SH-SY5Y (cell line): Measurements from ENCODE around the gene ALAS1.

Experiments used
- GATA2 ChIP-seq: IDR thresholded peaks from 2 replicates; pipeline ENCODE4 v1.6.1; 2011; ENCODE audit warnings: mild to moderate bottlenecking, low read depth, low read length
- GATA3 ChIP-seq: IDR thresholded peaks from 2 replicates; pipeline ENCODE4 v1.6.1; 2011; ENCODE audit warnings: low read depth, mild to moderate bottlenecking, low read length, moderate library complexity

Gene ALAS1

DNA sequence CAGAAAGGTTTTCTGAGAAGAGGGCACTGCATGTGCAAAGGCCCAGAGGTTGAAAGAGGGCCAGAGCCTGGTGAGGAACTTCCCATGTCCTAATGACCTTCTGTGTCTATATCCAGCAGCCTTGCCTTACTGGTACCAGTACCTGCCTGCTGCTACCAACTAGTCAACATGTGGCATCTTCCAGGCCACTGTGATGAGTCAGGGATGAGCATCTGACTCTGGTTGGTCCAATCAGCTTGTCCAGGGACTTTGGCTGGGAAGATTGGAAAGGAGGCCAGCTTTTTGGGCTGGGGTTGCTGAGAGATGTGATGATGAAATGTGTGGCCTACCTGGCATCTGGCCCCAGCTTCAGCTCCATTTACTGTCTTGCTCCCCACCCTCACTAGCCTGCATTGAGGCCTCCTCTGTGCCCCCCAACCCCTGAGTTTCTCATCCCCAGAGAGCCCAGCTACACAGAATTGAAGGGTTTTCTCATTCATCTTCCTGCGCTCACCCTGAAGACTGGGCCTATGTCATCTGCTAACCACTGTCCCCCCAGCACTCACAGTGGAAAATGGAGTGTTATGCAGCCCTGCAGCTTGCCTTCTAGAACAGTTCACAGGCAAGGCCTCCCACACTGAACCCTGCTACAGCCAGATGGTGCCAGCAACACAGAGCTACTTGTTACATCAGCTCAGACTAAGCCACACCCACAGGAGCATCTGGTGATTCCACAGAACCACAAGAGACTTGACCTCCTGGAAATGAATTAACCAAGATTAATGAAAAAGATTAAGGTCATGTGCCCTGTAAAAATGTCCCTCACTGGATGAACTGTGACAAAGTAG is 42.3 kb downstream of the ALAS1 start:
- TF ChIP-seq GATA2 (peak; percentile 87), GATA3 (no peak)

DNA sequence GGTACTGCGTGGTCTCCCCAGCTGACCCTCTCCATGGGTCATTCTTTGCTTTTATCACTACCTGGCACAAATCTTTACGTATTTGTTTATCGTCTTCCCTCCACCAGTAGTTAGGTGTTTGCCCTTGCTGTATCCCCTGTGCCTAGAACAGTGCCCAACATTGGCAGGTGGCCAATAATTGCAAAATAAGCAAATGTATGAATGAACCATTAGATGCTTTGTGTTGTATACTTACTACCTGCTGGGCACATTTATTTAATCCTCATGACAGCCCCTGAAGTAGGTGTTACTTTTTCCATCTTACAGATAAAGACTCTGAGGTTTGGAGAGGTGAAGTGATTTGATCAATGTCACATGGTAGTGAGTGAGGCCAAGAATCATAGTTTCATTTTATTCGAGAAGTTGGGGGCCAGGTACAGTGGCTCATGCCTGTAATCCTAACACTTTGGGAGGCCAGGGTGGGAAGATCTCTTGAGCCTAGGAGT is 43.0 kb downstream of the ALAS1 start:
- TF ChIP-seq GATA2 = no peak

DNA sequence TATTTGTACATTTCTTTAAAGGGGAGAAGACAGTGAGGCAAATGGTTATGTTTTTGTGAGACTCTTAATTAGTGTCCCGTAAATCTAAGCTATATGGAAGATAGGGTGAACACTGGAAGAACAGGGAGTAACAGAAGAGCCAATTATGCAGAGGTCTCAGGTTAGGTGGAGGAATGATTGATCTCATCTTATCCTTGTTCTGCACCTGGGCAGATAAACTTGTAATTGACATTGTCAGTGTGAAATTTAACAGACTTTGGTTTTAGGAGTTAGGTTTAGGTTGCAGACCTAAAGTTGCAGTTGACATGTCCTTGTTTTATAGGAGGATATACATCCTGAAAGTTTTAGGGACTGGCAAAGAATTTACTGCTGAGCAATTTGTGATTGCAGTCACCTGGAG is 44.1 kb downstream of the ALAS1 start:
- no peak for TF ChIP-seq GATA2
- TF ChIP-seq GATA3 = no peak

DNA sequence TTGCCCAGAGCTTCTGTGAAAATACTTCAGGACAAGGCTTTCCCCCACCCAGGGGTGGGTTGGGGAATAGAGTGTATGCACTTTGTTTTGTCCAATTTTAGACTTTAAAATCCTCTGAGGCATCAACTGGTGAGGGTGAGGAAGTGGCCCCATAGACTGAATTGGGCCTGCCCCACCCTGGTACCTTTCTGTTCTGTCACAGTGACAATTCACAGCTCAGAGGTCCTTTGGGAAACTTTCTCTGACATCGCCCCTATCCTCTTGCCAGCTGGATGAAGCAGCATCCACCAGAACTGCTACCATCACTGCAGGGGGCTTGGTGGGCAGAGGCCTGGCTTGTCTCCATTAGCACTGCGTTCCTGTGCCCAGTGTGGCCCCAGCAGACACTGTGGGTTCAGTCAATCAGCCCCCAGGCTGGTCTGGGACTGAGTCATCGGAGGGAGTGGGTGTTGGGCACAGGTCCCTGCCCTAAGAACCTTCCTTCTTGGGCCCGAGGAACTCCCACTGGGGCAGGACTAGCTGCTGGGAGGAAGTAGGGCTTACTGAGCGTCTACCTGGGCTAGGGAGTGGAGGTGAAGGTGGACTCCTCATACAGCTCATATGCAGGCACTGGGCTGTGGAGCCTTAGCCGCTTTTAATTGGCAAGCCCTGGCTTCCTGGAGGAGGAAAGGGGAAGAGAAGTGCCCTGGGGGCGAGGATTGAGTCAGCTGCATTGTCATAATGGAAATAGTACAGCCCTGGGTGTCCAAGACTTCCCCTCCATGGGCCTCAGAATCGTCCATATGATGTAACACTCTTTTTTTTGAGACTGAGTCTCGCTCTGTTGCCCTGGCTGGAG is 46.0 kb downstream of the ALAS1 start:
- TF ChIP-seq GATA3 (no peak), GATA2 (no peak)

DNA sequence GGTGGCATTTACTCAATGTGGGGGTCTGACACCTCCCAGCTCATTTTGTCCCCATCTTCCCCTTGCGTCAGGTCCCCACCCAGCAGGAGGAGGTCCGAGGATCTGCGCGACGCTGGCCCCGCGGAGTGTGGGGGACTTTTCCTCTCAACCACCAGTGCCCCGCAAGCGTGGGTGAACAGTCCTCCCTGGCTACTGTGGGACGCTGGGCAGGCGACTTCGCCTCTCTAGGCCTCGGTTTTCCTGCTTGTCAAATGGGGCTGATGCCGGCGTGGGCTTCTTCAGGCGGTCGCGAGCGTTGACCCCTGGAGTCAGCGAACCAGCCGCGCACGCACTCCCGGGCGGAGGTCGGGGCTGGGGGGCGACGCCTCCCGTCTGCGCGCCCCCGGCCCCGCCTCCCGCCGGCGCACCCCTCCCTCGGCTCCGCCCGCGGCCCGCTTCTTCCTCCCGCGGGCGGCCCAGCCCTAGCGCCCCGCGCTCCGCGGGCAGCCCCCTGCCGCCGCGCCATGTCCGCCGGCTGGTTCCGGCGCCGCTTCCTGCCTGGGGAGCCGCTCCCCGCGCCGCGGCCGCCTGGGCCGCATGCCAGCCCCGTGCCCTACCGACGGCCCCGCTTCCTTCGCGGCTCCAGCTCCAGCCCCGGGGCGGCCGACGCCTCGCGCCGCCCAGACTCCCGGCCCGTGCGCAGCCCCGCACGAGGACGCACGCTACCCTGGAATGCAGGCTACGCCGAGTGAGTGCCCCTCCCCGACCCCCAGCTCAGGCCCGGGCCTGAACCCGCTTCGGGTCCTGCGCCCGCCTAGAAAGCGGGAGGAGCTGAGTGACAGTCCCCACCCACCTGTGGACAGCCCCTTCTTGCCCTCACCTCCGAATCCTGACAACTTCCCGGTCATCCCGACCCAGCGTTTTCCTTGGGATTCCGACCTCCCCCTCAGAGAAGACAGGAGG is 47.6 kb downstream of the ALAS1 start, which contains the start of gene PPM1M:
Gene PPM1M, plus strand, starts transcription at position 438 of the 942 bp plus-strand sequence. Its CDS starts 66 bp downstream, at position 504.
- no peak for TF ChIP-seq GATA3
- no peak for TF ChIP-seq GATA2

DNA sequence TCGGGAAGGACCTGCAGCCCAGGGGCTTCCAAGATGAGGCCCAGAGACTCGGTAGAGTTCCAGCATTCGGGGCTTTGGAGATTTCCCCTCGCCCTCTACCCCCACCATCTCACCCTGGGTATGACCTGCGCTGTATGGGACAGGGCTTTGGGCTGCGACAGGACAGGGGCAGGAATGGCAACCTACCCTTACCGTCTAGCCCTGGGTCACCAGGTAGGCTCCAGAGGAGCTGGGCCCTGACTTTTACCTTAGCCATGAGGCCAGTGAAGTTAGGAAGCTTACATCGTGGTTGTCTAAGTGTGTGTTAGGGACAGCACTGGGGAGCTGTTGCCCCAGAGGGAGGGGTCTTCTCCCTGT is 48.3 kb downstream of the ALAS1 start:
- no peak for TF ChIP-seq GATA2
- TF ChIP-seq GATA3 = no peak

DNA sequence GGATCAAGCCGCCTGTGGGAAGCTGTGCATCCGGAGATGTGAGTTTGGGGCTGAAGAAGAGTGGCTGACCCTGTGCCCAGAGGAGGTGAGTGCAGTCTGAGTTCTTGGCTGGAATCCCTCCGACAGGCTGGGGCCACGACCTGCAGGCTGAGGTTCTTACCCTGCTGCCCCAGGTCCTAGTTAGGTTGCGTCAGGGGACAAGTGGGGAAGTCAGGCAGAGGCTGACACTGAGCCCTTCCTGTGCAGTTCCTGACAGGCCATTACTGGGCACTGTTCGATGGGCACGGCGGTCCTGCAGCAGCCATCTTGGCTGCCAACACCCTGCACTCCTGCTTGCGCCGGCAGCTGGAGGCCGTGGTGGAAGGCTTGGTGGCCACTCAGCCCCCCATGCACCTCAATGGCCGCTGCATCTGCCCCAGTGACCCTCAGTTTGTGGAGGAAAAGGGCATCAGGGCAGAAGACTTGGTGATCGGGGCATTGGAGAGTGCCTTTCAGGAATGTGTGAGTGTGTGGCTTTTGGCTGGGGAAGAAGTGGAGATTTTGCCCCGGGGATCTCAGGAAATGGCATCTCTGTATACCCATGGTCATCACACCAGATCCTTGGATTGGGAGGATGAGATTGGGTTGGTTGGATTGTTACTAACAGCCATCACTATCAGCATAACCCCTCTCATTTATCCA is 48.9 kb downstream of the ALAS1 start:
- TF ChIP-seq GATA2 (no peak), GATA3 (no peak)

DNA sequence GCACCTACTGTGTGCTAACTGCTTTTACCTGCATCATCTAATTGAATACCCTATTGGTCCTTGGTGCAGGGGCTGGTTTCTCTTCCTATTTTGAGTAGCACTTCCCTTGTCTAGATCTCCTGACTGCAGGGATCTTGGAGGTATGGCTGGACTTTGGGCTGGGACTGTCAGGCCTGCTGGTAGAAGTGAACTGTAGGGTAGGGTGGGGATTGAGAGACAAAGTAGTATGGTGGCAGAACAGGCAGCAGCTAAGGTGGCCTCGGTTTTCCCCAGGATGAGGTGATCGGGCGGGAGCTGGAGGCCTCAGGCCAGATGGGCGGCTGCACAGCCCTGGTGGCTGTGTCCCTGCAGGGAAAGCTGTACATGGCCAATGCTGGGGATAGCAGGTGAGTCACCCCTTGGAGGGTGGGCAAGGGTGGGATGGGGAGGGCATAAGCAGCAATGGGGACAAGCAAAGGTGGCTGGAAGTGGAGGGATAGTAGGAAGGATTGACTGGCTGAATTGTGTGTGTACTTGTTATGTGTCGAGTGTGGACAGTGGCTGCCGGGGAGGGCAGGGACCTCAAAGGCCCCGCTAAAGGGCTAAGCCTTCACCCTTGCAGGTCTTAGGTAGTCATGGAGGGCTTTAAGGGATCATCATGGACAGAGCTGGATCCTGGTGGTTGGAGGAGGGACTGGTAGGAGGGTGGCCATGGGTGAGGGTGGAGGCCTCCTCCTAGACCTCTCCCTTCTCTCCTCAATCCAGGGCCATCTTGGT is 49.6 kb downstream of the ALAS1 start:
- TF ChIP-seq GATA2 = no peak
- no peak for TF ChIP-seq GATA3

DNA sequence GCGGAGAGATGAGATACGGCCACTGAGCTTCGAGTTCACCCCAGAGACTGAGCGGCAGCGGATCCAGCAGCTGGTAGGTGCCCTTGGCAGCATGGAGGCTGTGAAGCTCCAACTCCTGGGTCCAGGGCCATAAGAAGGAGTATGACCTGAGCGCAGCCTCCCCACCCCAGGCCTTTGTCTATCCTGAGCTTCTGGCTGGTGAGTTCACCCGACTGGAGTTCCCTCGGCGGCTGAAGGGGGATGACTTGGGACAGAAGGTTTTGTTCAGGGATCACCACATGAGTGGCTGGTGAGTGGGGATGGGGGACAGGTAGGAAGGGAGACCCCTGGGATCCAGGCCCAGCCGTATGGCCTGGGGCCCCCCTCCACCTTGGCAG is 50.2 kb downstream of the ALAS1 start:
- TF ChIP-seq GATA2 = no peak
- TF ChIP-seq GATA3 = no peak

DNA sequence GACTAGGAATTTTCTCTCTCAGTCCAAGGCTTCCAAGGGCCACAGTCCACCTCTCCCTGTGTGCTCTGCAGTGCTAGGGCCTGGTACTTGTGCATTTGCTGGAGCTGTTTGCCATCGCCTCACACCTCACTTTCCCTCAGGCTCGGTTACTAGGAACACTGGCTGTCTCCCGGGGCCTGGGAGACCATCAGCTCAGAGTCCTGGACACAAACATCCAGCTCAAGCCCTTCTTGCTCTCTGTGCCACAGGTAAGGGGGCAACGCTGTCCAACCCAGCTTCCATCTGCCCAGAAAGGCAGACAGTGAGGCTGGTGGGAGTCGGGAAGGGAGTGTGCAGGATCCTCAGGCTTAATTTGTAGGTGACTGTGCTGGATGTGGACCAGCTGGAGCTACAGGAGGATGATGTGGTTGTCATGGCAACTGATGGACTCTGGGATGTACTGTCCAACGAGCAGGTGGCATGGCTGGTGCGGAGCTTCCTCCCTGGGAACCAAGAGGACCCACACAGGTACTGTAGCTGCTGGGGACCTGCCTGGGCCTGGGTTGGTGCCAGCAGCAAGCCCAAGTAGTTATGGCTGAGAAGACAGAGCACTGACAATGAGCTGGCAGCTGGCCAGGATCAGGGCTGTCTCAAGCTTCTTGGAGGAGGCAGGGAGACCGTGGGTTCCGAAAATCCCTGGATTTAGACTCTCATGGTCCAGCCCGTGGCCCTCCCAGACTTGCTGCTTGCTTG is 51.0 kb downstream of the ALAS1 start:
- TF ChIP-seq GATA2 (no peak), GATA3 (no peak)

DNA sequence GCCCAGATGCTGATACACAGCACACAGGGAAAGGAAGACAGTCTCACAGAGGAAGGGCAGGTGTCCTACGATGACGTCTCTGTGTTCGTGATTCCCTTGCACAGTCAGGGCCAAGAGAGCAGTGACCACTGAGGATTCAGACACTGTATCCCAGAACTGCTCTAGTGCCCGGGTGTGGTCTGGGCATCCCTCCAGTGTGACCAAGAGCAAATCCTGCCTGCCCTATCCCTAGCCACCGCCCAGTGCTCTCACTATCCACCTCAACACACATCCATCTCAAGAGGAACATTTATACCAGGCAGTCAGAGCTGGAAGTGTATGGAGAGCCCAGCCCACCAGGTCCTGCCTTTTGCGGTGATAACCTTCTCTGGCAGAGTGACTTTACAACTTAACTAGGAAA is 51.7 kb downstream of the ALAS1 start:
- TF ChIP-seq GATA3 = no peak
- TF ChIP-seq GATA2 = no peak

DNA sequence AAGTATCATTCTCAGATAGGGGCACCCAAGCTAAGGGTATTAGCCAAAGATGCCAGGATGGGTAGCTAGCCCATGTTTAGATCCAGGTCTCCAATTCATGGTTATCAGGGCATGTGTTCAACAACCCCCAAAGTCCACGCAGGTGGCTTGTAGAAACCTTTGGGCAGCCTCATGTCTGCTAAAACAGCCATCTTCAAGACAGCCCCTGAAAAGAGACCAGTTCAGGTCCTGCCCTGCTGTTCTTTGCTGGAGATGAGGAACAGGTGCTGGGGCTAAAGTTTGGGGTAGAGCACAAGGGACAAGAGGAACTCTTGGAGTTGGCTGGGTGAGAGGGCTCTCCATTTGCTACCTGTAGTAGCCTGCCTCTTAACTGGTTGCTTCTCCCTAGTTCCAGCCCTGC is 52.2 kb downstream of the ALAS1 start:
- TF ChIP-seq GATA3 = no peak
- no peak for TF ChIP-seq GATA2
